Left lobe of liver (tissue), 2 donors: ENCODE data around the gene CNTNAP3B. TPM values are rescaled to one million over a fixed set of nuclear protein-coding genes. Genes with fewer than 3 reads are reported as not detected.
"Not testable (repeated sequence)": the region's sequence is repeated elsewhere in the genome, so short reads cannot be mapped to it uniquely, and the experiment has no call there.

ENCODE experiments used
- ATAC-seq: fragments of 200-7000 bp; cut with Tn5 transposase; one replicate; pipeline ENCODE4 v1.9.1; 2020; ENCODE audit warnings: mild to moderate bottlenecking, moderate library complexity
- DNase-seq: peaks from one replicate; pipeline ENCODE4 v3.0.0-alpha.2; 2020; ENCODE audit warnings: low spot score
- total RNA-seq: library from RNA; stranded (reverse); gene quantifications from one replicate; pipeline ENCODE4 v1.2.1, GENCODE V29; 2021
- donor health status: DM: no; HTN: no; CAD: no; lungs with moderate emphysema.
- donor health status: DM: no; HTN: yes; CAD: no.

CNTNAP3B gene
- total RNA-seq, 1 donor from 2014 or later = 2.0 TPM

DNA sequence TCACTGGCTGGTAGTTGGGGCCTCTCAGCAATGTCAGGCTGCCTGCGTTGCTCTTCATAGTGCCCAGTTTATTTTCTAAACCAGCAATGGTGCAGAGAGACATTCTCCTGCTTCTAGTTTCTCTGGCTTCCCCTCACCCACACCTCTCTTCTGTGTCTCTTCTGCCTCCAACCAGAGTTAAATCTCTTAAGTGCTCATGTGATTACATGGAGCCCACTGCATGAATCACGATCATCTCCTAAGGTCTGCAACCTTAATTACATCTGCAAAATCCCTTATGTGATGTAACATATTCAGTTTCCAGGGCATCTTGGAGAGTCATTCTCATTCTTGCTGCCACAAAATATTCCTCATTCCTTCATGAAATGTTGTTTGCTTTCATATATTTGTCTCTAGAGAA, 149.0 kb downstream of the CNTNAP3B start:
- not testable (repeated sequence) for DNase-seq, ATAC-seq

DNA sequence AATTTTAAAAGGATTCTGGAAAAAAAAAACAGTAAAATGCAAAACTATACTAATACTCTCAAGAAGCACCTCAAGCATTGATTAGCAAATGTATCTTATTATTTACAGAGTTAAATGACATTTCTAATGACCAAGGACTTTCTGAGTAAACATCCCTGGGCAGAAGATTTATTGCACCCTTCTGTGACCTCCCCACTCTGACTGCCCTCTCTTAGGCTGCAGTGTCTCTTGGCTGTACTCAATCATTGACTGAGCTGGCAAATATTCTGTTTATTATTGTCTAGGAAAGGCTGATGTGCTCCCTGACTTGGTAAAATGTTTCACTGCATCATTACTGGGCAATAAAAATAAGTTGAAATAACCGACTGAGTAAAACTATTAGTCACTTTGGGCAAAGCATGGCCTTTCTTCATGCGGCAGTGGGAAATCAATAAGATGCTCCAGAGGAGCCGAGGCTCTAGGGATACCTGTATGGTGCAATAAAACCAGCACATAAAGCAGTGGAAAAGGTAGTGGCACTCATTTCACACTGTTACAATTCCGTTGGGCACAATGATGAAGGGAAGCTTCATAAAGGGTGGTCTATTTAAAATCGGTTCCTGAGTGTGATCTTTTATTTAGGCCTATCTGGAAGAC, 151.1 kb downstream of the CNTNAP3B start:
- not testable (repeated sequence) for DNase-seq, ATAC-seq

DNA sequence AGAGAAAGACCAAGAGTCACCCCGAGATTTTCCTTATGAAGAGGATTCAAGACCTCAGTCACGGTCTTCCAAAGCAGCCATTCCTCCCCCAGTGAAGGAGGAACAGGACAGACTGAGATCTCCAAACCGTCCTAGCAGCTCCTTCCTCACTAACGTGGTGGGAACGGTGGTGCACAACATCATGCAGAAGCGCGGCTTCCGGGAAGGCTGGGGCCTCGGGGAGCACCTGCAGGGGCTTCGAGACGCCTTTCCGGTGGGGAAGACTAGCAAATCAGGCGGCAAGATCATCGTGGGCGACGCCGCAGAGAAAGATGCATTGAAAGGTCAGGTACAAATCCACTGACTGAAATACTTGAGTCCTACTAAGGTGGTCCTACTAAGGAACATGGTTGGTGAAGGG, 154.3 kb downstream of the CNTNAP3B start:
- ATAC-seq, DNase-seq: not testable (repeated sequence)

DNA sequence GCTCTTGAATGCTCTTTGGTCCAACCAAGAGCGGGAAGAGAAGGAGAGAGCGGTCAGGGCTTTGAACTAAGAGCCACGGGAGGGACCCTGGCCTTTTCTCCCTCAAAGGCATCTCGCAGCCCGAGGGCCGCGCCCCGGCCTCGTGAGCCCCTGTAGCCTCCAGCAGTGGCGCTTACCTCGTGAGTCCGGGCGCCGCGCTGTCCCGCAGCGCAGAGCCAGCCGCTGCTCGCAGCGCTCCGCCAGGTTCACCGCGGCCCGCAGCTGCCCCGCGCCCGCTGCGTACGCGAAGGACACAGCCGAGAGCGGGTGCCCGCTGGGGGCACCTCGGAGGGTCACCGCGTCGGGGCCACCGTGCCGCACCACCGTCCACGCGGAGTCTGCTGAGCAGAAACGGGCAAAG, 176.2 kb downstream of the CNTNAP3B start:
- not testable (repeated sequence) for ATAC-seq, DNase-seq

DNA sequence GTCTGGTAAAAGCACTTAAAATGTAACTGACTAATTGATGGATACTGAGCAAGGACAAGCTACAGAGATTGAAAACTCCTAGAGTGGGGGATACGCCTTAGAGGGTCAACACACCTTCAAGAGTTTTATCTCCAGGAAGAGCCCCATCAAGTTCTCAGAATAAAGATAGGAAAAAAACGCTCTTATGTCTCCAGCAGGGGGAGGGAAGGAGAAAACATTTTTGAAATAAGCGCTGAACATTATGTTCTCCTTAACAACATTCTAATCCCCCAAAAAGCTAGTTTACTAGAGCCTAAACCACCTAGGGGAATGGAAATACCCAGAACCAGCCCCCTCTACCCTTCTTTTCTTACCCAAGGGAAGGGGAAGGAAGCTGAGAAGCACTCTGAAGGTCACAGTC, 187.5 kb downstream of the CNTNAP3B start:
- DNase-seq, ATAC-seq: not testable (repeated sequence)

DNA sequence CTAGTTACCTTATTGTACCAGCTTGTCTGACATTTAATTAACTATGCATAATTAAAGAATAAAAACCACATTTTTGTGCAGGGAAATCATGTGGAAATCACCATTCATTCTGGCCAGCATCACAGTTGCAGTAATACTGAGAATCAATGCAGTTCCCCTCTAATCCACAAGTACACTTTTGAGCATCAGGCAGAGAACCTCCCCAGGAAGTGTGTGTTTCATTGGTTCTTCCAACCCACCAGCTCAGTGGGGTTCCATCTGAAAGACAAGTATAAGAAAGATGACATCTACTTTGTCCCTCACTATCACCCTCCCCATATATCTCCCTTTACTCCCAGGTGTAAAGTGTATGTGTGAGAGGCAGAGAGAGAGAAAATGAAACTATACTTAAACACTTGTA, 191.1 kb downstream of the CNTNAP3B start:
- DNase-seq, ATAC-seq: not testable (repeated sequence)

DNA sequence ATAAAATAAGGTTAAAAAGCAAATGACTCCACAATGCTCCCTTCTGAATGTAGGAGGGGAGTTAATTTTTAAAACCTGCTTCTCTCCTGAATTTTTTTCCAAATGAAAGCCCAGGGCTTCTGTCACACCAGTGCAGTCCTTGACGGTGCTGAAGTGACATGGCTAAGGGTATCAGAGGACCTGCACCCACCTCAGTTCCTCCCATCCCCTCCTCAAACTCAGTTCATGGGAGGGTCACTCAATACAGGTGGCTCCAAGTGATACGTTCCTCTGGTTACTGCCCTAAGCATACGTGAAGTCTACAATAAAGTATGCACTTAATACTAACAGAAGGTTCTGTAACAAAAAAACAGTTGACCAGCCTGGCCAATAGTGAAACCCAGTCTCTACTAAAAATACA, 193.5 kb downstream of the CNTNAP3B start:
- not testable (repeated sequence) for DNase-seq, ATAC-seq

DNA sequence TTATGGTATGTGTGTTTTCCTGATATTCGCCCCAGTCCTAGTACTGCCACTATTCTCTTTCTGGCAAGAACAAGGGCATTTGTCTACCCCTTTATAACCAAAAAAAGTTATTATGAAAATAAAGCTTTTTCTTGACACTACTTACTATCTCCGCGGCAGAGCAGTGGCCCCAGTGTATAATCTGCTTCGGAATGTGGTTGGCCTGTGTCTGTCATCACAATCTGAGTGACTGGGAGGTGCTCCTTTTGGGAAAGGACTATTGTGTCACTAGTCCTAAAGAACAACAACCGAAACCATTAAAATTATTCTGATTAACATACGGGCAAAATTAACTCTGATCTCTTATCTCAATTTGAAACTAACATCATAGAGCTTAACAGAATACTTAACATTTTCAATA, 200.1 kb downstream of the CNTNAP3B start:
- DNase-seq, ATAC-seq: not testable (repeated sequence)

DNA sequence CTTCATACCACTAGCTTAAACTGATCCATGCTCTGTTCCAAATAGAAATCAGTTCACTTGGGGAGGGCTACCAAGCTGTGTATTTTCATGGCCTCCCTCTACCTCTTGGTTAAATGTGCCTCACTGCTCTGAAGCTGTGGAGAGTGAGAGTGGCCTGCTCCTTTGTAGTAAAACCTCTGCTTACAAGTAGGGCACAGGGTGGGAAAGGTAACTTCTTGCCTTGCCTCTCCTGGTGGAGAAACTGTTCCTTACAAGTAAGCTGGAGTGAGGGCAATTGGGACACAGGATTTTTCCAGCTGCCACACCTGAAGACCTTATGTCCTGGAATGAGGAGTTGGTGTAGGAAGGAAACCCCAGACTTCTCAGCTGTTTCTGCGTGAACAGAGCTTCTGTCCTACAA, 211.9 kb downstream of the CNTNAP3B start:
- ATAC-seq, DNase-seq: not testable (repeated sequence)

DNA sequence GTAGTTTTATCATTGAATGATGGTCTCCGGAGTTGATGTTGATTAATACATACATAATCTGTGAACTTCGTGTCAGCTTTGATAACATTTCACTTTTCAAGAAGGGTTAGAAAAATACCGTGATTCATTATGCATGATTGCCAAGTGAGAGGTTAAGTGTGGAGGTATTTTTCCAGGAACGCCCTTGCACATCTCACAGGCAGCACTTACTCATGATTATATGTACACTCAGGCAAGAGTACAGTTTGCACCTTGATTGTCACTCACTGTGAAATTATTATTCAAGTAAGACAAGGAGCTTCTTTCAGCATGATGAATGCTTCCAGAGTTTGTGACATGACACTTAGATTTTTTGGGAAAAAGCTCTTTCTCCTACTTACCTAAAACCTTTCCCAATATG, 223.7 kb downstream of the CNTNAP3B start:
- ATAC-seq, DNase-seq: not testable (repeated sequence)

DNA sequence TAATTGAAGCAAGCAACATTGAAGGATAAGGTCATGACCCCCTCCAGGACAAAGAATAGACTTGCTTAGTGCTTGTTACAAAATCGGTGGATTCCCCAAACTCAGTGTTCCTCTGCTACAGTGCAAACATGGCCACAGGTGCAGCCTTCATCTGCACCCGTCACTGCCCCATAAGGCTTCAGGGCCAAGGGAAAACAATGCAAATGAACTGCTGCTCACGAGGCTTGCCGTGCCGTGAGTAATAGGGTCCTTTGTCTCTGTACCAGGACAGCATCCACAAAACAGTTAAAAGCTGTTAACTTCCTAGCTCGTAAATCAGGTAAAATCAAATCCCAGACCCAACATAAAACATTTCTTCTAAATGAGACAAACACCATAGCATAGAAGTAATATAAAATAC, 226.5 kb downstream of the CNTNAP3B start:
- ATAC-seq, DNase-seq: not testable (repeated sequence)

DNA sequence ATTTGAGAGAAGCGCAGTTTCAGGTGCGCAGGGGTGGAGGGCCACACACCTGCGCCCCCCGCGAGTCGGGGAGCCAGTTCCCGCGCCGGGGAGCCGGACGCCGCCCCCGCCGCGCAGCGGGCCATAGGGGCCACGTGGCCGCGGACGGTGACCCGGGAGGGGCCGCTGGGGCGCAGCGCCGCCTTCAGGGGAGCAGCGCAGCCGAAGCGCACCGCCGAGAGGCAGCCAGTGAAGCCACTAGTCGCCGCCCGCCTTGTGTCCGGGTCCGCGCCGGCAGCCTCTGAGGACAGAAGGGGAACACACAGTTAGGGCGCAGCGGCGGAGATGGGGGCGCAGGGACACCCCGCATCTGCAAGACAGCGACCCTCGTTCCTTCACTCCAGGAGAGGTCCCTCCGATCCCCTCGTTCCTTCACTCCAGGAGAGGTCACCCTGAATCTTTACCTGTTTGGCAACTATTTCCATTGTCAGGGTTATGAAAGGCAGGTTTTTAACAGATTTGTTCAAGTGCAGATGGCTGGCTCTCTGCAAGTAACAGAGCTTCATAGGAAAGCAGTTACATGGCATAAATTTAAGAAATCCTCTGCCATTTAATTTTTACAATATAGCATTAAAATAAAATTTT, 230.4 kb downstream of the CNTNAP3B start:
- DNase-seq, ATAC-seq: not testable (repeated sequence)

DNA sequence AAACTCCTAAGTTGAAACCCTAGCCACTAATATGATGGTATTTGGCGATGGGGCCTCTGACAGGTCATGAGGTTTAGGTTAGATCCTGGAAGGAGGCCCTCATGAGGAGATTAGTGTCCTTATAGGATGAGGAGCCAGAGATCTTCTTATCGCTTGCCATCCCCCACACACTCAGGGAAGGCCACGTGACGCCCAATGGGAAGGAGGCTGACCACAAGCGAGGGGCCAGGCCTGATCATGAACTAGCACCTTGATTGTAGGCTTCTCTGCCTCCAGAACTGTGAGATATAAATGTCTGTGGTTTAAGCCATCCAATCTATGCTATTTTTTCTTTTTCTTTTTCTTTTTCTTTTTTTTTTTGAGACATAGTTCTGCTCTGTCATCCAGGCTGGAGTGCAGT, 254.7 kb downstream of the CNTNAP3B start:
- ATAC-seq, DNase-seq: not testable (repeated sequence)

DNA sequence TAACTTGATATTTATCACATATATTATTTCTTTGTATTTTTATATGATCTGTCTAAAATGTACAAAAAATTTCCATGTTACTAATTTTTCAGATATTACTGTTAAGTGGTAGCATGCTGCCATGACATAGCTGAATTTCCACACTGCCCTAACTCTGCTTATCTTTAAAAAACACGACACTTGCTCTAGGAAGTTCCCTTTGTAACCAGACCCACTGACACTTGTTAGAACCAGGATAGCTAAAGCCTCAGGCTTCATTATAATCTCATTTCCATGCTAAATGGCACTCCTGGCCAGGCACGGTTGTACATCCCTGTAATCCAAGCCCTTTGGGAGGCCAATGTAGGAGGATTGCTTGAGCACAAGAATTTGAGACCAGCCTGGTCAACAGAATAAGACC, 273.8 kb downstream of the CNTNAP3B start:
- not testable (repeated sequence) for DNase-seq, ATAC-seq

DNA sequence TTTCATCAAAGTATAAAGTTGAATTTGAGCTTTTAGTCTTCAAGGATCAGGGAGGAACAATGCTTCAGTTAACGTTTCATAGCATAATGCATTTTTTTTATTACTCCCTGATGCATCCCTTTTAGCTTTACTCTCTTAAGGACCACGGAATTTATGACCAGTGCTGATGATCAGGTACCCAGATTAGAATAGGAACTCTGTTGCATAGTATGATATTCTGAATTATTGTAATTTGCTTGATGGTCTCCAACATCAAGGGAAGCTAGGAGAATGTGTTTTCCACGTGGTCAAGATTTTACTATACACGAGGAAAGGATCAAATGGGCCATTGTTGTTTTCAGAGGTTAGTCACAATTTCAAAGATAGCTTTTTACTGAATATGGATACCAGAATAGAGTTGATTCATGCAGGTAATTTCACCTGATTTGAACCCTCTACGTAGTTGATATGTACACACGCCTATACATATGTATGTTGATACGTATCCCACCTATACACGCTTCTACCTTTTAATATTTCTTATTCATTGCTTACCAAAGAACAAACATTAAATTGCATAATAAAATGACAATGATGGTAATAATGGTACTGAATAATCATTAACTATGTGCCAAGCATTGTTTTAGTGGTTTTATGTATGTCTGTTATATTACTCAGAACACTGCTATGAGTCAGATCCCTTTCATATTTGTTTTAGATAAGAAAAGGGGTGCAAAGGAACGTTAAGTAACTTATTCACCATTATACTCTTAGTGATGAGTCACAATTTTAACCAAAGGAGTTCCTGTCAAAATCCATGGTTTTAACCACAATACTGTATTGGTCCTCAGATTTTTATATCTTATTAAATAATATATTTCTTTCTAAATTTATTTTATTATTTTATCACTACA, 277.1 kb downstream of the CNTNAP3B start:
- not testable (repeated sequence) for ATAC-seq, DNase-seq

DNA sequence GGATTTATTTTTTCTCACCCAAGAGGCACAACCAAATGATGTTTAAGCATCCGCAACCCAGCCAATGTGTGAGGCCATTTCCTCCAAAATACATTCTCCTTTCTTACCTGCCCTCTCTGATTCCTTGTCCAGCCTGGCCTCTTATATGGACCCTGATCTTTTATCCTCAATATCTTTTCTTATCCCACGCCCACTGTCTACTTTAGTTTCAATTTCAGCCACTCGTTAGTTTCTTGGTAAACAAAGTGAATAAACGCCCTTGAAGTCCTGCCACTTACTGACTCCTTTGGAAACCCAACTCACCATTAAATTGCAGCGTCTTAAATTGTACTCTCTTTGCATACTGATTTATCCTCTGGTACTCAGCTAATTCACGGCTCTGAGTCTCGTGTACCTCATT, 281.4 kb downstream of the CNTNAP3B start:
- ATAC-seq, DNase-seq: not testable (repeated sequence)

Other genes starting within 250 kb of the CNTNAP3B start
- gene SPATA31A6, start 54.2 kb upstream of the CNTNAP3B start, total RNA-seq = not detected